H1 (cell line): ENCODE data around the gene PCF11. TPM values are rescaled to one million over a fixed set of nuclear protein-coding genes. Genes with fewer than 3 reads are reported as not detected.

Experiments
- CTCF ChIA-PET: fragments of 300-600 bp; sonication (Branson Sonifier 250); formaldehyde crosslinking; loops from one replicate; lab custom pipeline; 2021; ENCODE audit not compliant: partially characterized antibody; lab: Charles Lee
- POLR2A ChIA-PET: fragments of 300-600 bp; sonication (Branson Sonifier 250); formaldehyde crosslinking; loops from one replicate; lab custom pipeline; 2021; ENCODE audit warnings: inconsistent platforms; ENCODE audit not compliant: partially characterized antibody; lab: Charles Lee
- DNase-seq, 2 experiments: peaks; one replicate each; pipeline versions ENCODE4 v3.0.0 to v3.0.0-alpha.2; 2010 to 2022; ENCODE audit warnings: low spot score in 2 of 2, low read depth in 1 of 2, mixed read lengths in 1 of 2
- FAIRE-seq: peaks from 2 replicates; lab custom pipeline; 2011; peaks lifted over from hg19 to GRCh38; lab: Jason Lieb, UNC
- H2AFZ ChIP-seq: 2 replicates; pipeline ENCODE4 v1.8.1; 2012; ENCODE audit warnings: low read length, inconsistent platforms
- H2AK5ac ChIP-seq: 2 replicates; pipeline ENCODE4 v1.6.1; 2013; ENCODE audit warnings: low read depth, low read length
- H2BK120ac ChIP-seq: replicated peaks from 2 replicates; pipeline ENCODE3; 2013; ENCODE audit warnings: low read depth, low read length, inconsistent platforms
- H2BK12ac ChIP-seq: 2 replicates; pipeline ENCODE4 v1.6.1; 2013; ENCODE audit warnings: low read depth, low read length
- H2BK15ac ChIP-seq: 2 replicates; pipeline ENCODE4 v1.6.1; 2013; ENCODE audit warnings: low read length
- H2BK20ac ChIP-seq: 2 replicates; pipeline ENCODE4 v1.6.1; 2013; ENCODE audit warnings: low read length
- H2BK5ac ChIP-seq: 2 replicates; pipeline ENCODE4 v1.6.1; 2013; ENCODE audit warnings: low read depth, low read length
- H3K14ac ChIP-seq: 2 replicates; pipeline ENCODE4 v1.6.1; 2013; ENCODE audit warnings: inconsistent platforms; ENCODE audit not compliant: insufficient read length
- H3K18ac ChIP-seq: 2 replicates; pipeline ENCODE4 v1.6.1; 2013; ENCODE audit warnings: low read length; ENCODE audit errors: extremely low read depth
- H3K23ac ChIP-seq: 2 replicates; pipeline ENCODE4 v1.6.1; 2013; ENCODE audit warnings: inconsistent platforms; ENCODE audit not compliant: insufficient read length
- H3K23me2 ChIP-seq: 2 replicates; pipeline ENCODE4 v1.6.1; 2013; ENCODE audit warnings: low read depth, low read length
- H3K27ac ChIP-seq: 2 replicates; pipeline ENCODE4 v1.6.1; 2011; ENCODE audit warnings: low read depth, low read length, inconsistent platforms
- H3K27me3 ChIP-seq, 4 experiments: replicated peaks in 1 of 4; 1 replicate in 1 of 4; 2 replicates in 3 of 4; pipeline versions ENCODE4 v1.6.1 to v1.8.1; 2011 to 2013; ENCODE audit warnings: low read length in 3 of 4, mild to moderate bottlenecking in 3 of 4, inconsistent platforms in 2 of 4, mixed read lengths in 2 of 4, moderate library complexity in 1 of 4; ENCODE audit not compliant: control insufficient read depth in 3 of 4, insufficient read depth in 3 of 4; ENCODE audit errors: extremely low read depth in 1 of 4
- H3K36me3 ChIP-seq, 4 experiments: 2 replicates each; pipeline versions ENCODE4 v1.6.1 to v1.8.1; 2011 to 2013; ENCODE audit warnings: mild to moderate bottlenecking in 4 of 4, low read length in 3 of 4, moderate library complexity in 2 of 4, control low read depth in 1 of 4, inconsistent platforms in 1 of 4; ENCODE audit not compliant: insufficient read depth in 4 of 4, control insufficient read depth in 2 of 4
- H3K4ac ChIP-seq: replicated peaks from 2 replicates; pipeline ENCODE3; 2013; ENCODE audit warnings: low read length, low read depth, mixed read lengths, inconsistent platforms; ENCODE audit not compliant: insufficient read length
- H3K4me1 ChIP-seq, 4 experiments: replicated peaks in 1 of 4; 1 replicate in 1 of 4; 2 replicates in 3 of 4; pipeline versions ENCODE4 v1.6.1 to v1.8.1; 2011 to 2013; ENCODE audit warnings: low read length in 3 of 4, inconsistent platforms in 2 of 4, mixed read lengths in 1 of 4; ENCODE audit not compliant: insufficient read depth in 4 of 4, control insufficient read depth in 3 of 4
- H3K4me2 ChIP-seq, 2 experiments: 2 replicates each; pipeline versions ENCODE4 v1.6.1 to v1.8.1; 2011 to 2013; ENCODE audit warnings: low read depth in 2 of 2, low read length in 2 of 2, control low read depth in 1 of 2, inconsistent platforms in 1 of 2, mild to moderate bottlenecking in 1 of 2; ENCODE audit not compliant: insufficient read depth in 1 of 2
- H3K4me3 ChIP-seq, 4 experiments: fragments of 200-600, 300-600 bp in 1 of 4; sonication (generic), shearing (Covaris generic), sonication (Bioruptor Twin) in 1 of 4; 2 replicates each; pipeline versions ENCODE4 v1.5.1 to v1.8.1; 2011 to 2016; ENCODE audit warnings: low read length in 4 of 4, low read depth in 3 of 4, control low read depth in 2 of 4, inconsistent platforms in 2 of 4, mild to moderate bottlenecking in 2 of 4, mixed read lengths in 1 of 4, moderate library complexity in 1 of 4; ENCODE audit not compliant: insufficient read depth in 2 of 4; ENCODE audit errors: extremely low read depth in 1 of 4
- H3K56ac ChIP-seq: replicated peaks from 2 replicates; pipeline ENCODE3; 2013; ENCODE audit warnings: low read depth, mild to moderate bottlenecking, mixed read lengths, low read length, inconsistent platforms; ENCODE audit not compliant: insufficient read length
- H3K79me1 ChIP-seq: 2 replicates; pipeline ENCODE4 v1.6.1; 2013; ENCODE audit warnings: low read depth, low read length, control low read depth
- H3K79me2 ChIP-seq, 2 experiments: 2 replicates each; pipeline versions ENCODE4 v1.6.1 to v1.8.1; 2012 to 2013; ENCODE audit warnings: low read length in 2 of 2, mild to moderate bottlenecking in 2 of 2, inconsistent platforms in 1 of 2; ENCODE audit not compliant: insufficient read depth in 2 of 2, control insufficient read depth in 1 of 2
- H3K9ac ChIP-seq, 4 experiments: replicated peaks in 1 of 4; 1 replicate in 1 of 4; 2 replicates in 3 of 4; pipeline versions ENCODE4 v1.6.1 to v1.8.1; 2011 to 2013; ENCODE audit warnings: low read depth in 3 of 4, low read length in 3 of 4, control low read depth in 2 of 4, mild to moderate bottlenecking in 2 of 4, moderate library complexity in 2 of 4, inconsistent platforms in 1 of 4; ENCODE audit errors: extremely low read depth in 1 of 4
- H3K9me3 ChIP-seq, 2 experiments: 2 replicates each; pipeline versions ENCODE4 v1.6.1 to v1.8.1; 2012 to 2013; ENCODE audit warnings: mild to moderate bottlenecking in 2 of 2, moderate library complexity in 2 of 2, control low read depth in 1 of 2, inconsistent platforms in 1 of 2, low read depth in 1 of 2, low read length in 1 of 2, mixed read lengths in 1 of 2; ENCODE audit not compliant: insufficient read depth in 2 of 2
- H4K20me1 ChIP-seq, 2 experiments: replicated peaks in 1 of 2; 2 replicates each; pipeline versions ENCODE3 to v1.8.1; 2011 to 2013; ENCODE audit warnings: inconsistent platforms in 2 of 2, low read length in 2 of 2, mild to moderate bottlenecking in 1 of 2; ENCODE audit not compliant: insufficient read depth in 2 of 2, control insufficient read depth in 1 of 2
- H4K5ac ChIP-seq: 2 replicates; pipeline ENCODE4 v1.6.1; 2013; ENCODE audit warnings: low read length, low read depth, mixed read lengths, inconsistent platforms; ENCODE audit not compliant: insufficient read length
- H4K8ac ChIP-seq: 2 replicates; pipeline ENCODE4 v1.8.0; 2013; ENCODE audit warnings: mild to moderate bottlenecking, moderate library complexity, low read length, inconsistent platforms; ENCODE audit not compliant: insufficient read depth; ENCODE audit errors: extremely low read depth
- H4K91ac ChIP-seq: replicated peaks from 2 replicates; pipeline ENCODE3; 2013; ENCODE audit warnings: low read length, mixed read lengths, inconsistent platforms; ENCODE audit not compliant: insufficient read length
- CREB1 ChIP-seq: IDR thresholded peaks from 2 replicates; pipeline ENCODE4 v1.6.1; 2012; ENCODE audit warnings: inconsistent platforms
- FOSL1 ChIP-seq: IDR thresholded peaks from 2 replicates; pipeline ENCODE4 v1.6.1; 2011; ENCODE audit warnings: mild to moderate bottlenecking, low read depth, low read length, moderate library complexity; ENCODE audit not compliant: insufficient read depth
- JUN ChIP-seq: IDR thresholded peaks from 2 replicates; pipeline ENCODE4 v1.6.1; 2011; ENCODE audit warnings: low read depth, mild to moderate bottlenecking, improper control_type of control experiment, low read length
- POLR2A ChIP-seq, 2 experiments: IDR thresholded peaks; 1 replicate in 1 of 2; 2 replicates in 1 of 2; pipeline ENCODE4 v1.6.1; 2011; ENCODE audit warnings: low read depth in 2 of 2, low read length in 2 of 2, mild to moderate bottlenecking in 2 of 2; ENCODE audit errors: control extremely low read depth in 1 of 2
- RAD21 ChIP-seq, 2 experiments: IDR thresholded peaks in 1 of 2; conservative IDR thresholded peaks in 1 of 2; 2 replicates each; pipeline ENCODE4 v1.6.1; 2011; ENCODE audit warnings: low read depth in 2 of 2, low read length in 2 of 2, improper control_type of control experiment in 1 of 2, inconsistent platforms in 1 of 2, mild to moderate bottlenecking in 1 of 2, moderate library complexity in 1 of 2
- TCF12 ChIP-seq: IDR thresholded peaks from 2 replicates; pipeline ENCODE4 v1.6.1; 2011; ENCODE audit warnings: low read depth, mild to moderate bottlenecking, low read length
- WGBS, 2 experiments: shearing (Covaris generic) in 1 of 2; methylation state at CpG; one replicate each; pipeline versions ENCODE4 v1.1.6 to v1.1.7; 2013 to 2015; ENCODE audit warnings: low lambda C conversion rate in 2 of 2, mixed read lengths in 2 of 2, inconsistent platforms in 1 of 2, low coverage in 1 of 2, missing lambda C conversion rate in 1 of 2; ENCODE audit not compliant: insufficient replicate concordance in 2 of 2, insufficient coverage in 1 of 2, insufficient read length in 1 of 2; ENCODE audit errors: extremely low coverage in 1 of 2, missing lambda C conversion rate in 1 of 2; 5-methylcytosine and 5-hydroxymethylcytosine counted together
- polyA plus RNA-seq, 7 experiments: library from polyadenylated mRNA; depleted of rRNA in 3 of 7; stranded (reverse) in 5 of 7; unstranded in 2 of 7; fragments of >200 nt in 5 of 7; fragments of 200-250 nt in 2 of 7; gene quantifications; 1 replicate in 5 of 7; 2 replicates in 1 of 7; 4 replicates in 1 of 7; pipeline versions ENCODE4 v1.2.1 to v1.2.3, GENCODE V29; 2011 to 2013; ENCODE audit warnings: missing spikeins in 2 of 7, mixed read lengths in 2 of 7
- total RNA-seq: library from RNA; stranded (reverse); fragmentation: NEBNext Ultra II Directional; extraction: Animal tissue kit (Norgen Biotek cat#: 25700); gene quantifications from 2 replicates; pipeline ENCODE4 v1.2.1, GENCODE V29; 2021
- TF ChIP-seq, protein P1 (sequence below): IDR thresholded peaks from 2 replicates; pipeline ENCODE4 v1.6.1; 2012; ENCODE audit warnings: low read length, inconsistent platforms

The PCF11 gene
- total and polyA plus RNA-seq, 2 of the 8 experiments (the other 6 are each of a cell fraction or from before 2014, with no cell fraction given): 25.1 to 47.7 TPM

DNA sequence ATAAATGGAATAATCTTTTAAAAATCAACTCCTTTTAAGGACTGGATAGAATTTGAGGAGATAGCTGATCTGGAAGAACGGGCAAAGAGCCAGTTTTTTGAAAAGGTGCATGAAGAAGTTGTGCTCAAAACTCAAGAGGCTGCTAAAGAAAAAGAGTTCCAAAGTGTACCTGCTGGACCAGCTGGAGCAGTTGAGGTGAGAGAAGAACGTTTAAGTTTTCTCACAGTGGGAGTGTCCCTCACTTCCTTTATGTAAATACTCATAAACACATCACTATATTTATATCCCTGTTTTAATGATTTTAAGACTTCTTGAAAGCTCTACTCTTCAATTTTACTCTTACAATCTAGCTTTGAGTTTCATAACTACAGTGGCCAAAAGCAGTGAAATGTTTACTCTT lies 24.9 kb downstream of the PCF11 start:
- no peak overlapping the region for H2BK15ac ChIP-seq
- ChIA-PET POLR2A (interaction anchor here (0.7 to 1.1 kb wide), 3 partner anchors 14 to 25 kb away, joined by 3 read pairs; partner anchors contain the start of gene PCF11), CTCF (interaction anchor here (0.7 to 1.1 kb wide), 4 partner anchors 92 to 315 kb away, joined by 3 to 4 read pairs (median 3); no protein-coding TSS in a partner anchor)
- H3K79me2 ChIP-seq: no peaks in the 10 kb centered on the region
- no peak overlapping the region for H2AK5ac ChIP-seq
- no peaks in the 10 kb centered on the region for H3K9me3 ChIP-seq
- no peaks in the 10 kb centered on the region for H3K4me1 ChIP-seq
- FAIRE-seq: no peak
- H3K27ac ChIP-seq: no peak overlapping the region
- WGBS, 2 experiments: 92% methylated on average over 2 of the region's 2 CpGs; no CpG with 5 or more reads in 1 of the 2 experiments
- H3K23ac ChIP-seq: no peak overlapping the region
- no peak overlapping the region for H3K9ac ChIP-seq
- no peak overlapping the region for H2BK12ac ChIP-seq
- H3K4me2 ChIP-seq: no peak overlapping the region
- no peak overlapping the region for H4K5ac ChIP-seq
- no peak overlapping the region for H4K91ac ChIP-seq
- H3K27me3 ChIP-seq: no peaks in the 10 kb centered on the region
- no peak overlapping the region for H2BK120ac ChIP-seq
- H2AFZ ChIP-seq: no peak overlapping the region
- peaks cover 11 to 86% (median 51%) of the 10 kb centered on the region in 4 experiments for H3K36me3 ChIP-seq
- H2BK20ac ChIP-seq: no peak overlapping the region
- H4K20me1 ChIP-seq: peaks cover 0 to 2% of the 10 kb centered on the region in 2 experiments
- no peak for DNase-seq
- H3K23me2 ChIP-seq: no peaks in the 10 kb centered on the region
- no peak overlapping the region for H3K4ac ChIP-seq
- no peaks in the 10 kb centered on the region for H3K79me1 ChIP-seq
- H2BK5ac ChIP-seq: no peak overlapping the region
- H3K56ac ChIP-seq: no peak overlapping the region
- no peak overlapping the region for H3K14ac ChIP-seq
- H3K4me3 ChIP-seq: no peak overlapping the region
- H3K18ac ChIP-seq: no peak overlapping the region
- no peak overlapping the region for H4K8ac ChIP-seq
- no peak for TF ChIP-seq RAD21 (IDR thresholded peaks at IDR 0.05 in 1 of 2, conservative IDR thresholded peaks at IDR 0.05 in 1 of 2; ENCODE audit: low read depth in 2 of 2, low read length in 2 of 2)
- no peak for TF ChIP-seq POLR2A (IDR thresholded peaks at IDR 0.05; ENCODE audit: control extremely low read depth in 1 of 2, low read depth in 2 of 2, low read length in 2 of 2)
- no peak for TF ChIP-seq TCF12
- TF ChIP-seq, protein P1, sequence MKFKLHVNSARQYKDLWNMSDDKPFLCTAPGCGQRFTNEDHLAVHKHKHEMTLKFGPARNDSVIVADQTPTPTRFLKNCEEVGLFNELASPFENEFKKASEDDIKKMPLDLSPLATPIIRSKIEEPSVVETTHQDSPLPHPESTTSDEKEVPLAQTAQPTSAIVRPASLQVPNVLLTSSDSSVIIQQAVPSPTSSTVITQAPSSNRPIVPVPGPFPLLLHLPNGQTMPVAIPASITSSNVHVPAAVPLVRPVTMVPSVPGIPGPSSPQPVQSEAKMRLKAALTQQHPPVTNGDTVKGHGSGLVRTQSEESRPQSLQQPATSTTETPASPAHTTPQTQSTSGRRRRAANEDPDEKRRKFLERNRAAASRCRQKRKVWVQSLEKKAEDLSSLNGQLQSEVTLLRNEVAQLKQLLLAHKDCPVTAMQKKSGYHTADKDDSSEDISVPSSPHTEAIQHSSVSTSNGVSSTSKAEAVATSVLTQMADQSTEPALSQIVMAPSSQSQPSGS: no peak
- no peak for TF ChIP-seq FOSL1
- no peak for TF ChIP-seq JUN
- TF ChIP-seq CREB1: no peak
